PC-3 (cell line): ENCODE results near the gene GPR156. TPM values are rescaled to one million over a fixed set of nuclear protein-coding genes. Genes with fewer than 3 reads are reported as not detected.

ENCODE experiments used
- ATAC-seq: fragments of 200-7000 bp; cut with Tn5 transposase; 2 replicates; pipeline ENCODE4 v1.9.1; 2020; ENCODE audit warnings: mild to moderate bottlenecking, moderate library complexity
- BruUV-seq: library from RNA; stranded (reverse); fragments of 400-500 nt; replicated peaks from 2 replicates; lab custom pipeline; 2021; lab: Mats Ljungman, UMichigan
- CTCF ChIA-PET: fragments of 300-600 bp; sonication (Branson Sonifier 250); formaldehyde crosslinking; loops from one replicate; lab custom pipeline; 2022; ENCODE audit warnings: antibody characterized with exemption; lab: Charles Lee
- POLR2A ChIA-PET: fragments of 300-600 bp; sonication (Branson Sonifier 250); formaldehyde crosslinking; loops from one replicate; lab custom pipeline; 2022; ENCODE audit warnings: antibody characterized with exemption; ENCODE audit not compliant: unreplicated experiment; lab: Charles Lee
- DNase-seq: peaks from one replicate; pipeline ENCODE4 v3.0.0-alpha.2; 2015
- H2AFZ ChIP-seq: fragments of 300-600 bp; sonication (generic); 2 replicates; pipeline ENCODE4 v1.6.0; 2016; ENCODE audit warnings: antibody characterized with exemption, low read length
- H3F3A ChIP-seq: fragments of 300-600 bp; sonication (generic); one replicate; pipeline ENCODE4 v1.6.0; 2017; ENCODE audit warnings: antibody characterized with exemption, low read length, control low read depth, mild to moderate bottlenecking; ENCODE audit not compliant: unreplicated experiment
- H3K27ac ChIP-seq: fragments of 300-600 bp; sonication (generic); 2 replicates; pipeline ENCODE4 v1.5.1; 2016; ENCODE audit warnings: mild to moderate bottlenecking, low read length
- H3K27me3 ChIP-seq: fragments of 300-600 bp; sonication (generic); 2 replicates; pipeline ENCODE4 v1.6.1; 2016; ENCODE audit warnings: low read length, mixed read lengths
- H3K36me3 ChIP-seq: fragments of 300-600 bp; sonication (generic); 2 replicates; pipeline ENCODE4 v1.6.1; 2016; ENCODE audit warnings: low read depth, mixed run types, low read length, mixed read lengths
- H3K4me1 ChIP-seq: fragments of 300-600 bp; sonication (generic); 2 replicates; pipeline ENCODE4 v1.5.1; 2016; ENCODE audit warnings: low read length; ENCODE audit not compliant: insufficient read depth
- H3K4me2 ChIP-seq: fragments of 300-600 bp; sonication (generic); 2 replicates; pipeline ENCODE4 v1.6.0; 2016; ENCODE audit warnings: low read length
- H3K4me3 ChIP-seq: fragments of 300-600 bp; sonication (generic); 2 replicates; pipeline ENCODE4 v1.5.1; 2016; ENCODE audit warnings: mild to moderate bottlenecking, low read length, mixed read lengths
- H3K79me2 ChIP-seq: fragments of 300-600 bp; sonication (generic); 2 replicates; pipeline ENCODE4 v1.6.1; 2017; ENCODE audit warnings: low read length, mixed read lengths
- H3K9ac ChIP-seq: fragments of 300-600 bp; sonication (generic); 2 replicates; pipeline ENCODE4 v1.6.0; 2016; ENCODE audit warnings: mild to moderate bottlenecking, low read length
- H3K9me2 ChIP-seq: fragments of 300-600 bp; sonication (generic); replicated peaks from 2 replicates; pipeline ENCODE4 v1.6.1; 2016; ENCODE audit warnings: mixed run types, low read length, mixed read lengths
- H3K9me3 ChIP-seq: fragments of 300-600 bp; sonication (generic); 2 replicates; pipeline ENCODE4 v1.6.1; 2016; ENCODE audit warnings: low read length, mixed read lengths
- H4K20me1 ChIP-seq: fragments of 300-600 bp; sonication (generic); 2 replicates; pipeline ENCODE4 v1.6.1; 2016; ENCODE audit warnings: low read length, mixed read lengths
- CTCF ChIP-seq: fragments of 300-600 bp; sonication (generic); conservative IDR thresholded peaks from 2 replicates; pipeline ENCODE4 v1.5.1; 2017; ENCODE audit warnings: antibody characterized with exemption, low read depth, mild to moderate bottlenecking, low read length
- EZH2 ChIP-seq: fragments of 300-600 bp; sonication (generic); IDR thresholded peaks from one replicate; pipeline ENCODE4 v1.6.1; 2017; ENCODE audit warnings: antibody characterized with exemption, mild to moderate bottlenecking, low read length; ENCODE audit not compliant: unreplicated experiment
- EZH2phosphoT487 ChIP-seq: fragments of 300-600 bp; sonication (generic); IDR thresholded peaks from 2 replicates; pipeline ENCODE4 v1.6.1; 2018; ENCODE audit warnings: mild to moderate bottlenecking, antibody characterized with exemption, low read length, borderline replicate concordance
- intact Hi-C: fragments of 100-400 bp; cut with micrococcal nuclease; formaldehyde crosslinking; loops from 2 replicates; pipeline ENCODE4 v1.9.0; 2023
- total RNA-seq: library from RNA; depleted of rRNA; stranded (reverse); fragments of >200 nt; gene quantifications from 2 replicates; pipeline ENCODE4 v1.2.3, GENCODE V29; 2014

The GPR156 gene
- total RNA-seq, 1 experiment from 2014 or later: 5.1 TPM

- no peak overlapping the region for H3K4me3 ChIP-seq
- H3K27ac ChIP-seq: 0 out of 2 replicates have a peak overlapping the region, but pooled peaks have one; percentile 59
- no peak overlapping the region for H3K9ac ChIP-seq
- TF ChIP-seq EZH2: no peak
- TF ChIP-seq CTCF: no peak
- no peak for TF ChIP-seq EZH2phosphoT487
- no peaks in the 10 kb centered on the region for H3K9me3 ChIP-seq
- H3K4me2 ChIP-seq: peak overlapping the region; percentile 16; the same call in 1 of the 2 replicates
- POLR2A ChIA-PET: interaction anchor here (0.5 to 2.1 kb wide), 2 partner anchors 49 to 185 kb away, joined by 3 to 10 read pairs; partner anchors contain the start of gene GSK3B
- peaks cover 51% of the 10 kb centered on the region for H3K4me1 ChIP-seq
- no TSS peak for BruUV-seq
- peak overlapping the region; percentile 52 for H2AFZ ChIP-seq
- no peaks in the 10 kb centered on the region for H3K36me3 ChIP-seq
- CTCF ChIA-PET: no interaction called here
- peak; percentile 22 for ATAC-seq
- no peaks in the 10 kb centered on the region for H3K79me2 ChIP-seq
- intact Hi-C loops: loop anchor here (2.0 kb wide), 2 partner anchors 33 to 49 kb away; partner anchors contain the start of gene GSK3B
- H4K20me1 ChIP-seq: no peaks in the 10 kb centered on the region
- no peaks in the 10 kb centered on the region for H3F3A ChIP-seq
- H3K9me2 ChIP-seq: no peaks in the 10 kb centered on the region
- no peaks in the 10 kb centered on the region for H3K27me3 ChIP-seq
- peak; percentile 82 for DNase-seq
Observed at GRCh38 chr3:120144267-120144666, 140.8 kb downstream of the GPR156 start.

DNA sequence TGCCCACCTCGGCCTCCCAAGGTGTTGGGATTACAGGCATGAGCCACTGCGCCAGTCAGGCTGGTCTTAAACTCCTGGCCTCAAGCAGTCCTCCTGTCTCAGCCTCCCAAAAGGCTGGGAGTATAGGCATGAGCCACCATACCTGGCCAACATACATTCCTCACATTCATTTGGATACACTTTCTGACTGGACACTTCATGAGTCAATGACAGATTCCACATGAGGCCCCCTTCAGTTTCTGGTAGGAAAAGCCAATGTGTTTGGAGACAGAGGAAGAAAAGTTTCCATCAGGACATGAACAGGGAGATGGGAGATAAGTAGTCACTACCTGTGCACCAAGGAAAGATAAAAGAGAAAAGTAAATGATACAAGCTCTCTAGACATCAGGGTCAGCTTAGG is 141.3 kb downstream of the GPR156 start:
- ATAC-seq (no peak), DNase-seq (peak; percentile 44)
- TF ChIP-seq EZH2phosphoT487 (no peak), CTCF (no peak), EZH2 (no peak)
- H3K9me3 ChIP-seq: no peaks in the 10 kb centered on the region
- BruUV-seq: no TSS peak
- peak overlapping the region; percentile 52; the same call in 1 of the 2 replicates for H2AFZ ChIP-seq
- no peak overlapping the region for H3K4me3 ChIP-seq
- H3K4me1 ChIP-seq: peaks cover 48% of the 10 kb centered on the region
- intact Hi-C loops: loop anchor here (2.0 kb wide), 2 partner anchors 33 to 49 kb away; partner anchors contain the start of gene GSK3B
- H4K20me1 ChIP-seq: no peaks in the 10 kb centered on the region
- no peak overlapping the region for H3K4me2 ChIP-seq
- no peaks in the 10 kb centered on the region for H3K79me2 ChIP-seq
- H3K9ac ChIP-seq: no peak overlapping the region
- H3K9me2 ChIP-seq: no peaks in the 10 kb centered on the region
- CTCF ChIA-PET: no interaction called here
- H3K36me3 ChIP-seq: no peaks in the 10 kb centered on the region
- no peak overlapping the region for H3K27ac ChIP-seq
- no peaks in the 10 kb centered on the region for H3F3A ChIP-seq
- POLR2A ChIA-PET: interaction anchor here (0.5 to 2.1 kb wide), 2 partner anchors 48 to 185 kb away, joined by 3 to 10 read pairs; partner anchors contain the start of gene GSK3B
- no peaks in the 10 kb centered on the region for H3K27me3 ChIP-seq

- ChIA-PET POLR2A (interaction anchor here (0.7 kb wide), 1 partner anchor 23 kb away, joined by 3 read pairs; no protein-coding TSS in a partner anchor), CTCF (no interaction called here)
- H4K20me1 ChIP-seq: no peaks in the 10 kb centered on the region
- H3K27me3 ChIP-seq: no peaks in the 10 kb centered on the region
- TF ChIP-seq CTCF: no peak
- TF ChIP-seq EZH2phosphoT487: no peak
- no peak for TF ChIP-seq EZH2
- no peak overlapping the region for H3K4me2 ChIP-seq
- no peaks in the 10 kb centered on the region for H3K9me2 ChIP-seq
- BruUV-seq: no TSS peak
- no peaks in the 10 kb centered on the region for H3K36me3 ChIP-seq
- intact Hi-C loops: no loop called here
- H3K27ac ChIP-seq: no peak overlapping the region
- H3K4me1 ChIP-seq: peaks cover 34% of the 10 kb centered on the region
- ATAC-seq (no peak), DNase-seq (no peak)
- no peaks in the 10 kb centered on the region for H3F3A ChIP-seq
- no peak overlapping the region for H3K9ac ChIP-seq
- no peaks in the 10 kb centered on the region for H3K9me3 ChIP-seq
- no peak overlapping the region for H3K4me3 ChIP-seq
- H2AFZ ChIP-seq: no peak overlapping the region
- no peaks in the 10 kb centered on the region for H3K79me2 ChIP-seq
Observed at GRCh38 chr3:120142236-120142635, 142.8 kb downstream of the GPR156 start.
